ENCODE data around the gene ZDHHC3. TPM values are rescaled to one million over a fixed set of nuclear protein-coding genes. Genes with fewer than 3 reads are reported as not detected.
A peak's percentile ranks its signal among the peaks of the same experiment; 100 is the strongest.

Gene ZDHHC3
- total RNA-seq, 5 donors from 2014 or later (not counting 1 experiment from before 2014, with no cell fraction given), result 38.8 to 53.9 (median 44.5) TPM

DNA sequence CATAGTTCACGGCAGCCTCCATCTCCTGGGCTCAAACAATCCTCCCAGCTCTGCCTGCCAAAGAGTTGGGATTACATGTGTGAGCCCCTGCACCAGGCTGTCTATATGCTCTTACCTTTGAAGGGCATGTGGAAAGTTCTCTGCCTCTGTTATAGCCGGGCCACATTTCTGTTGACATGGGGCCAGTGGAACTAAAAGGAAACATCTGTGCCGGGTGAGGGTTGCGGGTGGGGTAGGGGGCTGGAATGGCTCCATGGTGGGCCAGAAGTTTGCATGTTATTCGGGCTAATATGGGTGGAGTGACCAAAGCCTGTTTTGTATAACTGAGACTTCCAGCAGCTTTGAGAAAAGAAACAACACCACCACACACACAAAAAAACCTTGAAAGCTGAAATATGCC lies 41.8 kb upstream of the ZDHHC3 start:
- no peak for DNase-seq
- no peaks in the 10 kb centered on the region for H3K27me3 Mint-ChIP-seq
- Histone ChIP-seq H3K4me1 (ENCODE audit: control insufficient read depth in 1 of 2, extremely low read depth in 1 of 2, insufficient read depth in 2 of 2, low read length in 2 of 2) (peaks cover 13 to 17% of the 10 kb centered on the region in 2 experiments), H3K27ac (ENCODE audit: low read length) (no peak overlapping the region), H3K4me3 (ENCODE audit: control insufficient read depth in 1 of 2, extremely low read depth in 1 of 2, low read length in 1 of 2) (no peak overlapping the region), H3K27me3 (replicated peaks in 1 of 2; ENCODE audit: control insufficient read depth in 2 of 2, extremely low read depth in 1 of 2, insufficient read depth in 2 of 2, low read length in 1 of 2) (no peaks in the 10 kb centered on the region), H3K9me3 (no peaks in the 10 kb centered on the region), H3K36me3 (ENCODE audit: control insufficient read depth in 2 of 2, extremely low read depth in 1 of 2, insufficient read depth in 1 of 2, low read length in 1 of 2) (peaks cover 4 to 5% of the 10 kb centered on the region in 2 donors)
- peaks cover 19 to 26% (median 24%) of the 10 kb centered on the region in 3 donors for H3K4me1 Mint-ChIP-seq
- H3K36me3 Mint-ChIP-seq, result peaks cover 23% of the 10 kb centered on the region
- ATAC-seq (replicated peaks in 1 of 4), result no peak
- H3K9me3 Mint-ChIP-seq, result no peaks in the 10 kb centered on the region
- no peak overlapping the region for H3K4me3 Mint-ChIP-seq
- H3K27ac Mint-ChIP-seq, result peak overlapping the region in 1 of 2 donors; percentile 52
- POLR2A ChIA-PET, result no interaction called here
- 80% methylated on average over 1 of the region's 5 CpGs for WGBS (ENCODE audit: insufficient coverage)
- CTCF ChIA-PET, result no interaction called here

GRCh38 chr3:45016916-45017315 lies 40.9 kb upstream of the ZDHHC3 start:
- Histone ChIP-seq H3K27me3 (replicated peaks in 1 of 2; ENCODE audit: control insufficient read depth in 2 of 2, extremely low read depth in 1 of 2, insufficient read depth in 2 of 2, low read length in 1 of 2) (no peaks in the 10 kb centered on the region), H3K4me3 (ENCODE audit: control insufficient read depth in 1 of 2, extremely low read depth in 1 of 2, low read length in 1 of 2) (no peak overlapping the region), H3K4me1 (ENCODE audit: control insufficient read depth in 1 of 2, extremely low read depth in 1 of 2, insufficient read depth in 2 of 2, low read length in 2 of 2) (peaks cover 17% of the 10 kb centered on the region in 2 experiments), H3K9me3 (no peaks in the 10 kb centered on the region), H3K36me3 (ENCODE audit: control insufficient read depth in 2 of 2, extremely low read depth in 1 of 2, insufficient read depth in 1 of 2, low read length in 1 of 2) (peaks cover 4 to 14% of the 10 kb centered on the region in 2 donors), H3K27ac (ENCODE audit: low read length) (no peak overlapping the region)
- H3K9me3 Mint-ChIP-seq, result no peaks in the 10 kb centered on the region
- peaks cover 30% of the 10 kb centered on the region for H3K36me3 Mint-ChIP-seq
- ATAC-seq (replicated peaks in 1 of 4) (no peak), DNase-seq (no peak)
- ChIA-PET POLR2A (no interaction called here), CTCF (no interaction called here)
- H3K4me1 Mint-ChIP-seq, result peaks cover 21 to 33% (median 28%) of the 10 kb centered on the region in 3 donors
- no peaks in the 10 kb centered on the region for H3K27me3 Mint-ChIP-seq
- H3K4me3 Mint-ChIP-seq, result no peak overlapping the region
- H3K27ac Mint-ChIP-seq, result no peak overlapping the region
- WGBS (ENCODE audit: insufficient coverage), result no CpG with 5 or more reads among the region's 2 CpGs

DNA sequence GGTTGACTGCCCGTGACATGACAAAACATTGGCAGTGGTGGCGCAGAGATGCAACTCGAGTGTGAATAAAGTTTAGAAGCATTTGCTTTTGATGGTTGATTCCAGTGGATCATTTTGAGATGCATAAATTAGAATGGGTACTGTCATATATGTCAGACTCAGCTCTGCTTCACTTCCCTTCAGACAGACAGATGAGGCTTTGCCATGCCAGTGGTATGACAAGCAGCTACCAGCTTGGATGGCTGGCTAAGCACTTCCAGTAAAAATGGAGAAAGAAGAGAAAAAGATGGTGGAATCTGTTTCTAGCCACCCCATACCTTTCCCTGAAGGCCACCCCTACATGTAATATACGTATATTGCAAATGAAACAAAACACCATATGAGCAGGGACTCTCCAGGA lies 36.6 kb upstream of the ZDHHC3 start:
- ATAC-seq (replicated peaks in 1 of 4), result no peak
- H3K4me3 Mint-ChIP-seq, result no peak overlapping the region
- no CpG with 5 or more reads among the region's 4 CpGs for WGBS (ENCODE audit: insufficient coverage)
- DNase-seq, result no peak
- peaks cover 9 to 51% of the 10 kb centered on the region in 2 donors for H3K36me3 ChIP-seq (ENCODE audit: control insufficient read depth in 2 of 2, extremely low read depth in 1 of 2, insufficient read depth in 1 of 2, low read length in 1 of 2)
- CTCF ChIA-PET, result no interaction called here
- no peaks in the 10 kb centered on the region for H3K9me3 Mint-ChIP-seq
- POLR2A ChIA-PET, result interaction anchor here in 1 of 2 donors (0.7 kb wide), 1 partner anchor 719 kb away, joined by 4 read pairs; no protein-coding TSS in a partner anchor
- H3K4me1 ChIP-seq (ENCODE audit: control insufficient read depth in 1 of 2, extremely low read depth in 1 of 2, insufficient read depth in 2 of 2, low read length in 2 of 2), result peaks cover 3 to 10% of the 10 kb centered on the region in 2 experiments
- H3K27me3 Mint-ChIP-seq, result no peaks in the 10 kb centered on the region
- H3K27ac Mint-ChIP-seq, result peak overlapping the region in 1 of 2 donors; percentile 83
- peaks cover 57% of the 10 kb centered on the region for H3K36me3 Mint-ChIP-seq
- no peaks in the 10 kb centered on the region for H3K27me3 ChIP-seq (replicated peaks in 1 of 2; ENCODE audit: control insufficient read depth in 2 of 2, extremely low read depth in 1 of 2, insufficient read depth in 2 of 2, low read length in 1 of 2)
- H3K4me3 ChIP-seq (ENCODE audit: control insufficient read depth in 1 of 2, extremely low read depth in 1 of 2, low read length in 1 of 2), result no peak overlapping the region
- H3K9me3 ChIP-seq, result no peaks in the 10 kb centered on the region
- no peak overlapping the region for H3K27ac ChIP-seq (ENCODE audit: low read length)
- peaks cover 8 to 39% (median 39%) of the 10 kb centered on the region in 3 donors for H3K4me1 Mint-ChIP-seq

DNA sequence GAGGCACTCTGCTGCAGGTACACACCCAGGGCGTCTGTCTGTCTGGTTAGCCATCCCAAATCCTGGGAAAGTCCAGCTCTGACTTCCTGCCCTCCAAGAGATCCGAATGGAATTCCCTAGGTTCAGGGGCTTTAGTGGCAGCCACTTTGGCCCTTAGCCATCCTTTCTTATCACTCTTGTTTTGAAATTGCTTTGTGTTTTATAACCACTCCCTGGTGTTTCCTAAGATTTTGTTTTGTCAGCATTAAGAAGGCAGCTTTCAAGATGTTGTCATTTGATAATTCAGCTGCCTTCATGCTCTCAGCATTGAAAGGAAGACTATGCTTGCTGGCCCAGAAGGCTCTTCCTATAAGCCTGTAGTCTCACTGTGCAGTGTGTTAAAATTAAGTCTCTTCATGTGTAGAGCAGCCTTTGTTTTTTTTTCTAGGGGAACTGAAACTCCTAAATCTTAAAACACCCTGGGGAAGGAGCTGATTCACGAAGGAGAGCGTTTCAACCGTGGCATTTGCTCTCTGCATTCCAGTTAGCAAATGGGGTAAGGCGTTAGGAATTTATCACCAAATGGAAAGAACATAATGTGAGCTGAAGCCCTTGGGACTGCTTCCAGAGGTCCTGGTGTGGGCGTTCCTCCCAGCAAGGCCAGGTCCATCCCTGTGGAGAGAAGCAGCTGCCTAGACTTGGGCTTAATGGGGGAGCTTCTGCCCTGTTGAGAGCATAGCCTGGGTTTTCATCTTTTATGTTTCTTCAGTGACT lies 36.0 kb upstream of the ZDHHC3 start:
- H3K9me3 Mint-ChIP-seq, result no peaks in the 10 kb centered on the region
- no peaks in the 10 kb centered on the region for H3K9me3 ChIP-seq
- peaks cover 4 to 17% of the 10 kb centered on the region in 2 experiments for H3K4me1 ChIP-seq (ENCODE audit: control insufficient read depth in 1 of 2, extremely low read depth in 1 of 2, insufficient read depth in 2 of 2, low read length in 2 of 2)
- H3K36me3 ChIP-seq (ENCODE audit: control insufficient read depth in 2 of 2, extremely low read depth in 1 of 2, insufficient read depth in 1 of 2, low read length in 1 of 2), result peaks cover 15 to 56% of the 10 kb centered on the region in 2 donors
- DNase-seq (no peak), ATAC-seq (replicated peaks in 1 of 4) (peak in 1 of 4 experiments; percentile 43)
- peaks cover 60% of the 10 kb centered on the region for H3K36me3 Mint-ChIP-seq
- peak overlapping the region; percentile 68 to 83 for H3K27ac Mint-ChIP-seq
- ChIA-PET POLR2A (interaction anchor here in 1 of 2 donors (0.7 kb wide), 1 partner anchor 719 kb away, joined by 4 read pairs; no protein-coding TSS in a partner anchor), CTCF (no interaction called here)
- H3K4me3 Mint-ChIP-seq, result no peak overlapping the region
- no peaks in the 10 kb centered on the region for H3K27me3 Mint-ChIP-seq
- 92% methylated on average over 2 of the region's 7 CpGs for WGBS (ENCODE audit: insufficient coverage)
- H3K4me3 ChIP-seq (ENCODE audit: control insufficient read depth in 1 of 2, extremely low read depth in 1 of 2, low read length in 1 of 2), result no peak overlapping the region
- peak overlapping the region; percentile 38 for H3K27ac ChIP-seq (ENCODE audit: low read length)
- H3K27me3 ChIP-seq (replicated peaks in 1 of 2; ENCODE audit: control insufficient read depth in 2 of 2, extremely low read depth in 1 of 2, insufficient read depth in 2 of 2, low read length in 1 of 2), result no peaks in the 10 kb centered on the region
- peaks cover 12 to 45% (median 44%) of the 10 kb centered on the region in 3 donors for H3K4me1 Mint-ChIP-seq

DNA sequence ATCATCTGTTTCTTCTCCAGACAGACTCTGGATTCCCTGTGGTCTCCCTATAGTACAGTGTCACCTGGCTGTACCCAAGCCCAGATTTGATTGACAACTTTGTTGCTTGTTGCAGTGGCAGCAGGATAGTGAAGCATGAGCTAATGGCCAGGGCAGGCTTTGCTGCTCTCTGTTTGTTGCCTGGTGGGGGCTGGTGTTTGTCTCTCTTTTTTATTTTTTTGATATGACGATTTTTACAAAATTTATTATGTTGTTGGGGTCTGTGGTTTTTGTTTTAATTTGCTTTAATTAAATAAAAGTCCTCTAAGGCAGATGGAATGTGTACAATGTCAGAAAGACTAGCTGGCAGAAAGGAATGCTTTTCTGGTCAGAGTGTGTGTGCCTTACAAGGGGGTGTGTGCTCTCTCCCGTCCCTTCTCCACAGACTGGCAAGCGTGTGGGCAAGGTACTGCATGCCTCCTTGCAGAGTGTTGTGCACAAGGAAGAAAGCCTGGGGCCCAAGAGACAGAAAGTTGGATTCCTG lies 34.9 kb upstream of the ZDHHC3 start:
- CTCF ChIA-PET, result interaction anchor here in 1 of 2 donors (0.6 kb wide), 1 partner anchor 1067 kb away, joined by 3 read pairs; no protein-coding TSS in a partner anchor
- no CpG with 5 or more reads among the region's 3 CpGs for WGBS (ENCODE audit: insufficient coverage)
- Mint-ChIP-seq H3K27me3 (no peaks in the 10 kb centered on the region), H3K36me3 (peaks cover 55% of the 10 kb centered on the region), H3K9me3 (no peaks in the 10 kb centered on the region), H3K4me3 (no peak overlapping the region), H3K4me1 (peaks cover 15 to 50% (median 49%) of the 10 kb centered on the region in 3 donors), H3K27ac (peak overlapping the region; percentile 68 to 83)
- Histone ChIP-seq H3K9me3 (no peaks in the 10 kb centered on the region), H3K27me3 (replicated peaks in 1 of 2; ENCODE audit: control insufficient read depth in 2 of 2, extremely low read depth in 1 of 2, insufficient read depth in 2 of 2, low read length in 1 of 2) (no peaks in the 10 kb centered on the region), H3K27ac (ENCODE audit: low read length) (peak overlapping the region; percentile 2), H3K4me3 (ENCODE audit: control insufficient read depth in 1 of 2, extremely low read depth in 1 of 2, low read length in 1 of 2) (no peak overlapping the region), H3K36me3 (ENCODE audit: control insufficient read depth in 2 of 2, extremely low read depth in 1 of 2, insufficient read depth in 1 of 2, low read length in 1 of 2) (peaks cover 15 to 56% of the 10 kb centered on the region in 2 donors), H3K4me1 (ENCODE audit: control insufficient read depth in 1 of 2, extremely low read depth in 1 of 2, insufficient read depth in 2 of 2, low read length in 2 of 2) (peaks cover 6 to 27% of the 10 kb centered on the region in 2 experiments)
- POLR2A ChIA-PET, result no interaction called here
- no peak for DNase-seq
- ATAC-seq (replicated peaks in 1 of 4), result no peak

DNA sequence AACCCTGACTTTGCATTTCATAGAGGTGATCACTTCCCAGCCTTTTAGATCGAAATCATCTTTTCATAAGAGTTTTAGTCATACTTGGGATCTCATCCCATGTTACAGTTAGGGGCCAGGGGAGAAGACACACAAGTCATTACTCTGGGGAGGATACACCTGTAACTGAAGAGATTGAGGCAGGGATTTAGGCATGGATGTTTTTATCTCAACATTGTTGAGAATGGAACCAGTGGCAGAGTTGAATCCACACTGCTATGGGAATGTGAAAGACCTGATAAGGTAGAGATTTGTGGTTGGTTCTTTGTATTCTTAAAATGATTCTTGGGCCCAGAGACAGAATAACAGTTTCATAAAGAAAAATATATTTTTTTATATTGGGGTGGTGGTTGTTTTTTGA lies 33.9 kb upstream of the ZDHHC3 start:
- no peak overlapping the region for H3K27ac ChIP-seq (ENCODE audit: low read length)
- ChIA-PET POLR2A (no interaction called here), CTCF (no interaction called here)
- Mint-ChIP-seq H3K36me3 (peaks cover 63% of the 10 kb centered on the region), H3K27me3 (no peaks in the 10 kb centered on the region), H3K9me3 (peaks cover 0 to 1% (median 0%) of the 10 kb centered on the region in 3 donors), H3K4me1 (peaks cover 24 to 60% (median 59%) of the 10 kb centered on the region in 3 donors), H3K27ac (peak overlapping the region in 1 of 2 donors; percentile 53), H3K4me3 (no peak overlapping the region)
- peaks cover 13 to 55% of the 10 kb centered on the region in 2 donors for H3K36me3 ChIP-seq (ENCODE audit: control insufficient read depth in 2 of 2, extremely low read depth in 1 of 2, insufficient read depth in 1 of 2, low read length in 1 of 2)
- H3K4me3 ChIP-seq (ENCODE audit: control insufficient read depth in 1 of 2, extremely low read depth in 1 of 2, low read length in 1 of 2), result no peak overlapping the region
- H3K4me1 ChIP-seq (ENCODE audit: control insufficient read depth in 1 of 2, extremely low read depth in 1 of 2, insufficient read depth in 2 of 2, low read length in 2 of 2), result peaks cover 13 to 36% of the 10 kb centered on the region in 2 experiments
- no CpG with 5 or more reads among the region's 1 CpG for WGBS (ENCODE audit: insufficient coverage)
- no peaks in the 10 kb centered on the region for H3K27me3 ChIP-seq (replicated peaks in 1 of 2; ENCODE audit: control insufficient read depth in 2 of 2, extremely low read depth in 1 of 2, insufficient read depth in 2 of 2, low read length in 1 of 2)
- no peak for DNase-seq
- H3K9me3 ChIP-seq, result no peaks in the 10 kb centered on the region
- ATAC-seq (replicated peaks in 1 of 4), result no peak

All from T-cell (primary cell).